HEK293 (cell line): ENCODE measurements around the gene SYT5.

Experiments used
- CTCF ChIA-PET: fragments of 350-600 bp; formaldehyde crosslinking; extraction: SDS; loops from one replicate; lab custom pipeline; 2021; ENCODE audit warnings: antibody characterized with exemption; lab: Yijun Ruan, JAX
- POLR2A ChIA-PET: fragments of 300-600 bp; formaldehyde crosslinking; extraction: SDS; loops from one replicate; lab custom pipeline; 2020; ENCODE audit warnings: antibody characterized with exemption, inconsistent platforms; lab: Yijun Ruan, JAX
- H3K27ac ChIP-seq: fragments of 200-500 bp; sonication (Bioruptor generic); 2 replicates; pipeline ENCODE4 v1.5.1; 2014; ENCODE audit warnings: low read depth, low read length, control low read depth, inconsistent platforms; ENCODE audit errors: extremely low read depth
- H3K36me3 ChIP-seq, 2 experiments: fragments of 200-500 bp in 1 of 2; sonication (Bioruptor generic) in 1 of 2; 1 replicate in 1 of 2; 2 replicates in 1 of 2; pipeline ENCODE4 v1.5.1; 2014 to 2017; ENCODE audit warnings: inconsistent platforms in 2 of 2, low read length in 2 of 2; ENCODE audit not compliant: control insufficient read depth in 2 of 2, insufficient read depth in 1 of 2
- H3K4me1 ChIP-seq: fragments of 200-500 bp; sonication (Bioruptor generic); 2 replicates; pipeline ENCODE4 v1.5.1; 2014; ENCODE audit warnings: mild to moderate bottlenecking, low read length, inconsistent platforms; ENCODE audit not compliant: control insufficient read depth, insufficient read depth
- H3K4me3 ChIP-seq: 2 replicates; pipeline ENCODE4 v1.5.1; 2011; ENCODE audit warnings: low read depth, mild to moderate bottlenecking, control low read depth, low read length, moderate library complexity
- H3K9me3 ChIP-seq: fragments of 200-500 bp; sonication (Bioruptor generic); 2 replicates; pipeline ENCODE4 v1.5.1; 2014; ENCODE audit warnings: low read depth, low read length, inconsistent platforms; ENCODE audit not compliant: control insufficient read depth, insufficient read depth
- GLIS2 ChIP-seq: fragments of 450-650 bp; formaldehyde crosslinking; IDR thresholded peaks from 2 replicates; pipeline ENCODE4 v1.5.1; 2016; ENCODE audit warnings: missing biosample characterization, missing genetic modification characterization
- KLF16 ChIP-seq: fragments of 450-650 bp; formaldehyde crosslinking; IDR thresholded peaks from 2 replicates; pipeline ENCODE4 v1.5.1; 2017; ENCODE audit warnings: missing biosample characterization, missing genetic modification characterization
- RBAK ChIP-seq: fragments of 450-650 bp; formaldehyde crosslinking; IDR thresholded peaks from 2 replicates; pipeline ENCODE4 v1.5.1; 2016; ENCODE audit warnings: missing biosample characterization, missing genetic modification characterization
- SP3 ChIP-seq: fragments of 450-650 bp; formaldehyde crosslinking; IDR thresholded peaks from 2 replicates; pipeline ENCODE4 v1.5.1; 2016; ENCODE audit warnings: missing biosample characterization, missing genetic modification characterization
- ZBTB21 ChIP-seq: fragments of 450-650 bp; formaldehyde crosslinking; IDR thresholded peaks from 2 replicates; pipeline ENCODE4 v1.5.1; 2017; ENCODE audit warnings: missing biosample characterization, missing genetic modification characterization
- ZFP41 ChIP-seq: fragments of 450-650 bp; formaldehyde crosslinking; IDR thresholded peaks from 2 replicates; pipeline ENCODE4 v1.5.1; 2016; ENCODE audit warnings: missing biosample characterization, missing genetic modification characterization, borderline replicate concordance
- ZNF146 ChIP-seq: fragments of 450-650 bp; formaldehyde crosslinking; IDR thresholded peaks from 2 replicates; pipeline ENCODE4 v1.5.1; 2016; ENCODE audit warnings: missing biosample characterization, missing genetic modification characterization
- ZNF292 ChIP-seq: fragments of 450-650 bp; formaldehyde crosslinking; IDR thresholded peaks from 2 replicates; pipeline ENCODE4 v1.5.1; 2016; ENCODE audit warnings: low read depth, missing biosample characterization, missing genetic modification characterization, borderline replicate concordance
- ZNF335 ChIP-seq: fragments of 450-650 bp; formaldehyde crosslinking; conservative IDR thresholded peaks from 2 replicates; pipeline ENCODE4 v1.5.1; 2016; ENCODE audit warnings: missing biosample characterization, missing genetic modification characterization
- ZNF544 ChIP-seq: fragments of 450-650 bp; formaldehyde crosslinking; IDR thresholded peaks from 2 replicates; pipeline ENCODE4 v1.5.0; 2017; ENCODE audit warnings: missing biosample characterization, missing genetic modification characterization
- ZNF596 ChIP-seq: fragments of 450-650 bp; IDR thresholded peaks from 2 replicates; pipeline ENCODE4 v1.5.0; 2018; ENCODE audit warnings: missing biosample characterization, mild to moderate bottlenecking, missing genetic modification characterization, moderate library complexity
- ZNF600 ChIP-seq: fragments of 450-650 bp; formaldehyde crosslinking; IDR thresholded peaks from 2 replicates; pipeline ENCODE4 v1.5.1; 2016; ENCODE audit warnings: missing biosample characterization, missing genetic modification characterization
- ZNF621 ChIP-seq: fragments of 450-650 bp; formaldehyde crosslinking; IDR thresholded peaks from 2 replicates; pipeline ENCODE4 v1.5.1; 2017; ENCODE audit warnings: missing biosample characterization, missing genetic modification characterization
- ZNF664 ChIP-seq: fragments of 450-650 bp; formaldehyde crosslinking; IDR thresholded peaks from 2 replicates; pipeline ENCODE4 v1.5.1; 2016; ENCODE audit warnings: missing biosample characterization, missing genetic modification characterization
- ZNF76 ChIP-seq: fragments of 450-650 bp; formaldehyde crosslinking; IDR thresholded peaks from 2 replicates; pipeline ENCODE4; 2016; ENCODE audit warnings: low read depth, missing biosample characterization, missing genetic modification characterization, borderline replicate concordance
- ZNF785 ChIP-seq: fragments of 450-650 bp; formaldehyde crosslinking; IDR thresholded peaks from 2 replicates; pipeline ENCODE4 v1.5.1; 2016; ENCODE audit warnings: missing biosample characterization, missing genetic modification characterization
- ZSCAN23 ChIP-seq: fragments of 450-650 bp; formaldehyde crosslinking; IDR thresholded peaks from 2 replicates; pipeline ENCODE4 v1.5.1; 2016; ENCODE audit warnings: missing biosample characterization, missing genetic modification characterization
- ZXDB ChIP-seq: fragments of 450-650 bp; formaldehyde crosslinking; IDR thresholded peaks from 2 replicates; pipeline ENCODE4 v1.5.1; 2016; ENCODE audit warnings: missing biosample characterization, missing genetic modification characterization
- TF ChIP-seq, protein P1 (sequence below): fragments of 450-650 bp; formaldehyde crosslinking; optimal IDR thresholded peaks from 2 replicates; pipeline ENCODE3; 2016; ENCODE audit warnings: missing biosample characterization, mild to moderate bottlenecking, missing genetic modification characterization
- TF ChIP-seq, protein P2 (sequence below): fragments of 450-650 bp; formaldehyde crosslinking; conservative IDR thresholded peaks from 2 replicates; pipeline ENCODE4 v1.5.1; 2016; ENCODE audit warnings: low read depth, missing biosample characterization, missing genetic modification characterization
- TF ChIP-seq, protein P3 (sequence below): fragments of 450-650 bp; formaldehyde crosslinking; IDR thresholded peaks from 2 replicates; pipeline ENCODE4 v1.5.1; 2016; ENCODE audit warnings: missing biosample characterization, missing genetic modification characterization
- TF ChIP-seq, protein P4 (sequence below): sonication (generic); formaldehyde crosslinking; IDR thresholded peaks from 2 replicates; pipeline ENCODE4 v1.8.1; 2022; ENCODE audit warnings: mild to moderate bottlenecking, moderate library complexity, missing genetic modification reagents
- TF ChIP-seq, protein P5 (sequence below): fragments of 450-650 bp; formaldehyde crosslinking; IDR thresholded peaks from 2 replicates; pipeline ENCODE4 v1.5.1; 2017; ENCODE audit warnings: missing biosample characterization, missing genetic modification characterization

SYT5 gene

DNA sequence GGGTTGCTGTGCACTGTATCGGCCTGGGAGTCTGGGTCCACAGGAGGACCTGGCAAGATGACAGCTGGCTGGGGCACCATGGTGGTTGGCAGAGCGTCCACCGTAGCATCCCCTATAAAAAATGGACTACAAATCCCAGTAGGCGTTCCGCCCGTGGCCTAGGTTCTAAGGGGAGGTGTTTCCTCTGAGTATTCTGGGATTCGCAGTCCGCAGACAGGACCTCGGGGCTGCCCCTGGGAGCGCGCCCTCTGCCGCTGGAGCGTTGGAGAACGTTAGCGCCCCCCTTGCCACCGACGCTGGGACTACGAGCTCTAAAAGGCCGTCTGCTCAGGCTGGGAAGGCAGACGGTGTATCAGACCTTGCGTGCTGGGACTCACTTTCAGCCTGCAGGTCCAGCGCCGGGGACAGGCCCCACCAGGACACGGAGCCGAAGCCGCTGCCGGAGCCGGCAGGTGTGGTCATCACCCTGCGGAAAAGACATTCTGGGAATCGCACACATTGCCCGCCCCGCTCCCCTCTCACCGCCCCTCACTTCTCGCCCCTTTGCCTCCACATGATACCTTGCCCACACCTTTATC is 14.0 kb downstream of the SYT5 start (continued):
- TF ChIP-seq KLF16 (tag by site-specific recombination) (0 out of 2 replicates have a peak, but pooled peaks have one; percentile 14), ZNF76 (tag by site-specific recombination) (peak; percentile 96), ZNF596 (no peak), GLIS2 (tag by site-specific recombination) (peak; percentile 64), ZNF621 (tag by site-specific recombination) (no peak), ZNF292 (tag by site-specific recombination) (no peak), ZNF785 (tag by site-specific recombination) (no peak), ZNF544 (no peak), ZBTB21 (tag by site-specific recombination) (no peak), ZNF600 (peak; percentile 70; the same call in 1 of the 2 replicates), ZNF146 (no peak), RBAK (tag by site-specific recombination) (no peak), SP3 (tag by site-specific recombination) (peak; percentile 8), ZSCAN23 (tag by site-specific recombination) (no peak), ZXDB (peak; percentile 86)
- TF ChIP-seq, protein P1, sequence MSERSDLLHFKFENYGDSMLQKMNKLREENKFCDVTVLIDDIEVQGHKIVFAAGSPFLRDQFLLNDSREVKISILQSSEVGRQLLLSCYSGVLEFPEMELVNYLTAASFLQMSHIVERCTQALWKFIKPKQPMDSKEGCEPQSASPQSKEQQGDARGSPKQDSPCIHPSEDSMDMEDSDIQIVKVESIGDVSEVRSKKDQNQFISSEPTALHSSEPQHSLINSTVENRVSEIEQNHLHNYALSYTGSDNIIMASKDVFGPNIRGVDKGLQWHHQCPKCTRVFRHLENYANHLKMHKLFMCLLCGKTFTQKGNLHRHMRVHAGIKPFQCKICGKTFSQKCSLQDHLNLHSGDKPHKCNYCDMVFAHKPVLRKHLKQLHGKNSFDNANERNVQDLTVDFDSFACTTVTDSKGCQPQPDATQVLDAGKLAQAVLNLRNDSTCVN (tag by site-specific recombination): peak; percentile 67
- TF ChIP-seq, protein P2, sequence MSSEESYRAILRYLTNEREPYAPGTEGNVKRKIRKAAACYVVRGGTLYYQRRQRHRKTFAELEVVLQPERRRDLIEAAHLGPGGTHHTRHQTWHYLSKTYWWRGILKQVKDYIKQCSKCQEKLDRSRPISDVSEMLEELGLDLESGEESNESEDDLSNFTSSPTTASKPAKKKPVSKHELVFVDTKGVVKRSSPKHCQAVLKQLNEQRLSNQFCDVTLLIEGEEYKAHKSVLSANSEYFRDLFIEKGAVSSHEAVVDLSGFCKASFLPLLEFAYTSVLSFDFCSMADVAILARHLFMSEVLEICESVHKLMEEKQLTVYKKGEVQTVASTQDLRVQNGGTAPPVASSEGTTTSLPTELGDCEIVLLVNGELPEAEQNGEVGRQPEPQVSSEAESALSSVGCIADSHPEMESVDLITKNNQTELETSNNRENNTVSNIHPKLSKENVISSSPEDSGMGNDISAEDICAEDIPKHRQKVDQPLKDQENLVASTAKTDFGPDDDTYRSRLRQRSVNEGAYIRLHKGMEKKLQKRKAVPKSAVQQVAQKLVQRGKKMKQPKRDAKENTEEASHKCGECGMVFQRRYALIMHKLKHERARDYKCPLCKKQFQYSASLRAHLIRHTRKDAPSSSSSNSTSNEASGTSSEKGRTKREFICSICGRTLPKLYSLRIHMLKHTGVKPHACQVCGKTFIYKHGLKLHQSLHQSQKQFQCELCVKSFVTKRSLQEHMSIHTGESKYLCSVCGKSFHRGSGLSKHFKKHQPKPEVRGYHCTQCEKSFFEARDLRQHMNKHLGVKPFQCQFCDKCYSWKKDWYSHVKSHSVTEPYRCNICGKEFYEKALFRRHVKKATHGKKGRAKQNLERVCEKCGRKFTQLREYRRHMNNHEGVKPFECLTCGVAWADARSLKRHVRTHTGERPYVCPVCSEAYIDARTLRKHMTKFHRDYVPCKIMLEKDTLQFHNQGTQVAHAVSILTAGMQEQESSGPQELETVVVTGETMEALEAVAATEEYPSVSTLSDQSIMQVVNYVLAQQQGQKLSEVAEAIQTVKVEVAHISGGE (tag by site-specific recombination): peak; percentile 49

DNA sequence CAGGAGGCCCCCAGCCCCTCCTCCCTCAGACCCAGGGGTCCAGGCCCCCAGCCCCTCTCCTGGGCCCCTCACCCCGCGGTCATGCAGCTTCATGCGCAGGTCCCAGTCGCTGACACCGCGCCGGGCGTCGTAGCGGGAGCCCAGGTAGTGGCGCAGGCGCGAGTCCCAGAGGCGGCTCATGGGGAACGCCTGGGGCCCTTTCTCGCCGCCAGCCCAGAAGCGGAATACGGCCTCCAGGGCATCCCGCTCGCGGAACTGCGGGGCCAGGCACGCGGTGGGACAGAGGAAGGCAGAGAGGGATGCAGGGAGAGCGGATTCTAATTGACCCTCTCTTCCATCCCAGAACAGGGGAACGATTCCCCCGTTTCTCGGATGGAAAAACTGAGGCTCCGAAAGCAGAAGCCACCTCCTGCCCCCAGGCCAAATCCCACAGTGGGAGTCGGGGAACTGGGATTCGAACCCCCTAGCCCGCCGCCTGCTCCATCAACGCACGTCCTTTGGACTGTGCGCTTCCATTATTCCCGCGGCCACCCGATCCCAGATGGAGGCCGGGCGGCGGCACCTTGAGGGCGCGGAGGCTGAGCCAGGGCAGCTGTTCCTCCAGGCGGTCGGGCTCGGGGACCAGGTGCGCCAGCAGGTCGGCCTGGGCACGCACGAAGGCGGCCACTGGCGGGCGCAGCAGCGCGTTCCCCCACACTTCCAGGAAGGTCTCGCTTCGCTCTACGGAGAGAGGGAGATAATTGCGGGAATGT is 18.3 kb downstream of the SYT5 start:
- Histone ChIP-seq H3K4me1 (peaks cover 6% of the 10 kb centered on the region), H3K27ac (no peak overlapping the region), H3K4me3 (no peak overlapping the region), H3K36me3 (no peaks in the 10 kb centered on the region), H3K9me3 (no peaks in the 10 kb centered on the region)
- POLR2A ChIA-PET: no interaction called here
- CTCF ChIA-PET: interaction anchor here (1.1 to 4.5 kb wide), 5 partner anchors 9 to 445 kb away, joined by 3 to 107 read pairs (median 4); no protein-coding TSS in a partner anchor
- TF ChIP-seq ZNF146 (no peak), ZNF664 (tag by site-specific recombination) (no peak), ZNF335 (tag by site-specific recombination) (no peak), ZFP41 (tag by site-specific recombination) (no peak)
- TF ChIP-seq, protein P3, sequence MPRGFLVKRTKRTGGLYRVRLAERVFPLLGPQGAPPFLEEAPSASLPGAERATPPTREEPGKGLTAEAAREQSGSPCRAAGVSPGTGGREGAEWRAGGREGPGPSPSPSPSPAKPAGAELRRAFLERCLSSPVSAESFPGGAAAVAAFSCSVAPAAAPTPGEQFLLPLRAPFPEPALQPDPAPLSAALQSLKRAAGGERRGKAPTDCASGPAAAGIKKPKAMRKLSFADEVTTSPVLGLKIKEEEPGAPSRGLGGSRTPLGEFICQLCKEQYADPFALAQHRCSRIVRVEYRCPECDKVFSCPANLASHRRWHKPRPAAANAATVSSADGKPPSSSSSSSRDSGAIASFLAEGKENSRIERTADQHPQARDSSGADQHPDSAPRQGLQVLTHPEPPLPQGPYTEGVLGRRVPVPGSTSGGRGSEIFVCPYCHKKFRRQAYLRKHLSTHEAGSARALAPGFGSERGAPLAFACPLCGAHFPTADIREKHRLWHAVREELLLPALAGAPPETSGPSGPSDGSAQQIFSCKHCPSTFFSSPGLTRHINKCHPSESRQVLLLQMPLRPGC (tag by site-specific recombination): no peak
- TF ChIP-seq, protein P4, sequence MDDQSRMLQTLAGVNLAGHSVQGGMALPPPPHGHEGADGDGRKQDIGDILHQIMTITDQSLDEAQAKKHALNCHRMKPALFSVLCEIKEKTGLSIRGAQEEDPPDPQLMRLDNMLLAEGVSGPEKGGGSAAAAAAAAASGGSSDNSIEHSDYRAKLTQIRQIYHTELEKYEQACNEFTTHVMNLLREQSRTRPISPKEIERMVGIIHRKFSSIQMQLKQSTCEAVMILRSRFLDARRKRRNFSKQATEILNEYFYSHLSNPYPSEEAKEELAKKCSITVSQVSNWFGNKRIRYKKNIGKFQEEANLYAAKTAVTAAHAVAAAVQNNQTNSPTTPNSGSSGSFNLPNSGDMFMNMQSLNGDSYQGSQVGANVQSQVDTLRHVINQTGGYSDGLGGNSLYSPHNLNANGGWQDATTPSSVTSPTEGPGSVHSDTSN (CRISPR knock-in tag): no peak
- TF ChIP-seq, protein P5, sequence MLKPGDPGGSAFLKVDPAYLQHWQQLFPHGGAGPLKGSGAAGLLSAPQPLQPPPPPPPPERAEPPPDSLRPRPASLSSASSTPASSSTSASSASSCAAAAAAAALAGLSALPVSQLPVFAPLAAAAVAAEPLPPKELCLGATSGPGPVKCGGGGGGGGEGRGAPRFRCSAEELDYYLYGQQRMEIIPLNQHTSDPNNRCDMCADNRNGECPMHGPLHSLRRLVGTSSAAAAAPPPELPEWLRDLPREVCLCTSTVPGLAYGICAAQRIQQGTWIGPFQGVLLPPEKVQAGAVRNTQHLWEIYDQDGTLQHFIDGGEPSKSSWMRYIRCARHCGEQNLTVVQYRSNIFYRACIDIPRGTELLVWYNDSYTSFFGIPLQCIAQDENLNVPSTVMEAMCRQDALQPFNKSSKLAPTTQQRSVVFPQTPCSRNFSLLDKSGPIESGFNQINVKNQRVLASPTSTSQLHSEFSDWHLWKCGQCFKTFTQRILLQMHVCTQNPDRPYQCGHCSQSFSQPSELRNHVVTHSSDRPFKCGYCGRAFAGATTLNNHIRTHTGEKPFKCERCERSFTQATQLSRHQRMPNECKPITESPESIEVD: no peak
